Iris pigment epithelial cell (primary cell): ENCODE data around the gene DPP7.
"Not testable (repeated sequence)": the region's sequence is repeated elsewhere in the genome, so short reads cannot be mapped to it uniquely, and the experiment has no call there.

Source experiments
- DNase-seq: peaks from one replicate; pipeline ENCODE4 v3.0.0-alpha.2; 2011; ENCODE audit warnings: low read depth

DPP7 gene

DNA sequence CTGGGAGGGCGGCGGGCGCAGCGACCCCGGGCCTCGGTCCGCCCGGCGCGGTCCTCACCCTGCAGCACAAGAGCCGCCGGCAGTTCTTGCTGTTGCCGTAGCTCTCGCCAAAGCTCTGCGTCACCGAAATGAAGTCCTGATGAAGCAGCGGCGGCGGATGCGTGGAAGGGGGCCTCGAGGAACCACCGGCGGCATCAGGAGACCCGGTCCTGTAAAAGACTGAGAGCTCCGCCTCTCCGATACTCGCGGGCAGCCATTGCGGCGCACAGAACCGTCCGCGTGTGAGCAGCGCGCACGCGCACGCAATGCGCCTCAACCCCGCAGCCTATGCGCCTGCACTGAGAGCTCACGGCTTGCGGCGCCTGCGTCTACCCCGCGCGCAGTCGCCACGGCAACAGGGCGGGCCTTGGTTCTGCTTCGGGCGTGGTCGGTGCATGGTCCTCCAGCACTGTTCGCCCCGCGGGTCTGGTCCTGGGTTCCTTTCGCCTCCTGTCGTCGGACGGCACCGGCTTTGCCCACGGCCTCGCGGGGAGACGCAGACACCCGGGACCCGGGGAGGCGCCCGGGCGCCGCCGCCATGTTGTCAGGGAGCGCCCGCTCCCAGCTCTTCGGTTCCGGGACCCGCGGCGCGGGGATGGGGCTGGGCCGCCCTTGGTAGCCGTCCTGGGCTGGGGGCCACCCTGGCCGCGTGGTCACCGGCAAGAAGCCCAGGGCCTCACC is 15.1 kb upstream of the DPP7 start:
- DNase-seq, result peak; percentile 94

DNA sequence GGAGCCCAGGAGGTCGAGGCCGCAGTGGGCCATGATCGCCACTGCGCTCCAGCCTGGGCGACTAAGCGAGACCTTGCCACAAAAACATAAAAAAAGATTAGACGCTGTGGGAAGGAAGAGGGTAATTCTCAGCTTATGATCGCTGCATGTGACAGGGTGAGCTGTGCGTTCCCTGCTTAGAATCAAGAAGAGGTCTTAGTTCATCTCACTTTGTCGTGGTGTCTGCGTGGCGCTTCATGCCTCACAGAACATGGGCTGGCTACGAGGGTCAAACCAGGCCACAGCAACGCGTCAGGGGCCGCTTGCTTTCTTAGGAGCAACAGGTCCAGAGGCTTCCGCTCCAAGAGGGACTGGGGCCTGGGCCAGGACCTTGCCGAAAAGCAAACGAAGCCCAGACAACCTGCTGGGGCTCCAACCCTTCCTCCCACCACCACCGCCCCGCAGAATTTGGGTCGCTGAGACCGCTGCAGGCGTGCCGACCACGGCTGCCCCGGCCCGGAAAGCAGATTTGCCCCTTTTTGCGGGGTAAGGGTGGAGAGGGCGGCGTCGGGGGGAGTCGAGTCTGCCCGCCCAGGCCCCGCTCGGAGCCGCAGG is 14.4 kb upstream of the DPP7 start:
- peak; percentile 32 for DNase-seq

DNA sequence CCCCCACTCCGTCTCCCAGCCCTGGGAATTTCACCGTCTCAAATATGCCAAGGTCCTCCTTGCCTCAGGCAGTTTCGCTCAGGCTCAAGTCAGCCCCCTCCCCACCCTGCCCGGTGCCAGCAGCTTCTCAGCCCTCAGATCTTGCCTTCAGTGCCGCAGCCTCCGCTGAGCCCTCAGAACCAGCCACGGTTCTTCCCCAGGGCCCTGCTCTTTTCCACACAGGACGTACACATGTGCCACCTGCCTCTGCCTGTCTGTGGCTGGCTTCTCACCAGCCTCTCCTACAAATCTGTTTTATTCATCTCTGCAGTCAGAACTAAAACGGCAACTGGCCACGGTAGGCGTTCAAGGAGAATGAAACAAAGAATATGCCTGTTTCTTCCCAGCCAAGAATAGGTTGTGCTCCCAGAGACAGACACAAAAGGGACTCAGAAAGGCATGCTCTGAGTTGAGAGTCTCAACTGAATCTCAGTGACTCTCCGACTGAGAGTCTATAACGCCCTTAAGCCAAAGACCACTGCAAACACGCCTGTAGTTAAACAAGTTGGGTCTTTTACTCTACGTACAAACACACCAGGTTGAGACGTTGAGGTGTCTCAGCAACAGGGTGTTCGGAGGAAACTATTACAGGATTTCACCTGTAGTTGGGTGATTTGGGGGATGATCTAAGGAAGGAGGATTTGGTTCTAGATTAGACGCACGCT is 13.8 kb upstream of the DPP7 start:
- no peak for DNase-seq

DNA sequence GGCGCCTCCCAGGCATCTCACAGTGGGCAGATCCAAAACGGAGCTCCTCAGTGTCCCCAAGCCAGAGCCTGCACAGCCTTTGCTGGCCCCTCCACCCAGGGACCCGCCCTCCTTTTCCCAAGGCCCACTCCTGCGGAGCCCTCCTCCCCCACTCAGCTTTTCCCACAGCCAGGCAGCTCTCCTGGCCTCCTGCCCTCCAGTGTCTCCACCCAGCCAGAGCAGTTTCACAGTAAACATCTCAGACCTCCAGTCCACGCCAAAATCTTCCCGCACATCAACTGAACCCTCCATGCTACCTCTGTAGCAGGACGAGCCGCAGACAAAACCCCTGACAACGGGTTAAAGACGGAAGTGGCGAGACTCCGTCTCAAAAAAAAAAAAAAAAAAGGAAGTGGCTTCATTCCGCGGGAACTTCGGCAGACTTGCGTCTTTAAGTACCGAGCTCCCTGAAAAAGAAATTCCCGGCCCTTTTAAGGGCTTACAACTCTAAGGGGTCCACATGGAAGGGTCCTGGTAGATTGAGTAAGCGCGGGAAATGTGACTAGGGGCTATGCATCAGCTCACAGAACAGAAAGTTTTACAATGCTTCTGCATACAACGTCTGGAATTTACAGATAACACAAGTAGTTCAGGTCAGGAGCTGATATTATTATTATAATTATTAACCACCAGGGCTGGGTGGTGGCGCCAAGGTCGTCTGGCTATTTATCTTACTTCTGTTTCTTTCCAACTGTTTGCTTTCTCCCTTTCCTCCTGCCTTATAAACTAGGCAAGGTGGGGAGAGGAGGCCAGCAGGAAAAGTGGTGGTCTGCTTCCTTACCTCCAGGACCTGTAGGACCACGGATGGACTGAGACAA is 13.0 kb upstream of the DPP7 start:
- DNase-seq, result peak; percentile 32

DNA sequence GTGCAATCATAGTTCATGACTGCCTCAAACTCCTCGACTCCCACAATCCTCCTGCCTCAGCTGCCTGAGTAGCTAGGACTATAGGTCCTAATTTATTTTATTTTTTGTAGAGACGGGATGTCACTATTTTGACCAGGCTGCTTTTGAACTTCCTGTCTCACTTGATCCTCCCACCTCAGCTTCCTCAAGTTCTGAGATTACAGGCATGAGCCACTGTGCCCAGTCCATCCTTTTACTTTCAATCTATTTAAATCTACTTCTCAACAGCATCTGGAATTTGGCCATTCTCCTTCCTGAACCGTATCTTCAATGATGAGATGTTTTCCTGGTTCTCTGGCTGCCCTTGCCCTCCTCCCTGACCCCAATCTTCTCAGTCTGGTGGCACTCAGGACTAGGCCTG is 12.3 kb upstream of the DPP7 start:
- no peak for DNase-seq

DNA sequence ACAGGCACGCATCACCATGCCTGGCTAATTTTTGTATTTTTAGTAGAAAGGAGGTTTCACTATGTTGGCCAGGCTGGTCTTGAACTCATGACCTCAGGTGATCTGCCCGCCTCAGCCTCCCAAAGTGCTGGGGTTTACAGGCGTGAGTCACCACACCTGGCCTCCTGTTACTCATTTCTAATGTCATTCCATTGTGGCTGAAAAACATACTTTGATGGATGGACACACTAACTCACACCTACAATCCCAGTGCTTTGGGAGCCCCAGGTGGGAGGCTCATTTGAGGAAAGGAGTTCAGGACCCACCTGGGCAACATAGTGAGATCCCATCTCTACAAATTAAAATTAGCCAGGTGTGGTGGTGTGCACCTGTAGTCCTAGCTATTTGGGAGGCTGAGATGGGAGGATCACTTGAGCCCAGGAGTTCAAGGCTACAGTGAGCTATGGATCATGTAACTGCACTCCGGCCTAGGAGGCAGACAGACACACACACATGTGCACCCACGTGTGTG is 9.5 kb upstream of the DPP7 start:
- DNase-seq, result not testable (repeated sequence)

DNA sequence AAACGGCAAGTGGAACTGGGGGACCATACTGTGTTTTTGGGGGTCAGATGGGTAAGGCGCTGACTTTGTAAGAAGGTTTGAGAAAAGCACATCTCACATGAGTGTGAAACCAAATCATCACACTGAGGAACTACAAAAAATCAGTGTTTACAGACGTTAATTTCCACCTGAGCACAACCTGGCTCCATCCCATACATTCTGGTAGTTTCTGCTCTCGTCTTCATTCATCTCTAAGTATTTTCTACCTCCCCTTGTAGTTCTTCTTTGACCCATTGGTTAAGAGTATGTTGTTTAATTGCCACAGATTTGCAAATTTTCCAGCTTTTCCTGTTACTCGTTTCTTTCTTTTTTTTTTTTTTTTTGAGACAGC is 8.9 kb upstream of the DPP7 start:
- DNase-seq, result no peak

DNA sequence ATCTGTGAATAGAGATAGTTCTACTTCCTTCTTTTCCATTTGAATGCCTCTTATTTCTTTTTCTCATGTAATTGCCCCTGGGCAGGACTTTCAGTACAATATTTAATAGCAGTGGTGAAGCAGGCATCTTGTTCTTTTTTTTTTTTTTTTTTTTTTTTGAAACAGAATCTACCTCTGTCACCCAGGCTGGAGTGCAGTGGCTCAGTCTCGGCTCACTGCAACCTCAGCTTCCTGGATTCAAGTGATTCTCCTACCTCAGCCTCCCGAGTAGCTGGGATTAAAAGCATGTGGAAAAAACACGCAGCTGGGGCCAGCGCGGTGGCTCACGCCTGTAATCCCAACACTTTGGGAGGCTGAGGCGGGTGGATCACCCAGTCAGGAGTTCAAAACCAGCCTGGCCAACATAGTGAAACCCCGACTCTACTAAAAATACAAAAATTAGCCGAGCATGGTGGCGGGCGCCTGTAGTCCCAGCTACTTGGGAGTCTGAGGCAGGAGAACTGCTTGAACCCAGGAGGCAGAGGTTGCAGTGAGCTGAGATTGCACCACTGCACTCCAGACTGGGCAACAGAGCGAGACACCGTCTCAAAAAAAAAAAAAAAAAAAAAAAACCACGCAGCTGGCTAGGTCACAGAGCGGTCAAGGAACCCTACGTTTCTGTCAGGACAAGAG is 8.4 kb upstream of the DPP7 start:
- DNase-seq, result not testable (repeated sequence)

DNA sequence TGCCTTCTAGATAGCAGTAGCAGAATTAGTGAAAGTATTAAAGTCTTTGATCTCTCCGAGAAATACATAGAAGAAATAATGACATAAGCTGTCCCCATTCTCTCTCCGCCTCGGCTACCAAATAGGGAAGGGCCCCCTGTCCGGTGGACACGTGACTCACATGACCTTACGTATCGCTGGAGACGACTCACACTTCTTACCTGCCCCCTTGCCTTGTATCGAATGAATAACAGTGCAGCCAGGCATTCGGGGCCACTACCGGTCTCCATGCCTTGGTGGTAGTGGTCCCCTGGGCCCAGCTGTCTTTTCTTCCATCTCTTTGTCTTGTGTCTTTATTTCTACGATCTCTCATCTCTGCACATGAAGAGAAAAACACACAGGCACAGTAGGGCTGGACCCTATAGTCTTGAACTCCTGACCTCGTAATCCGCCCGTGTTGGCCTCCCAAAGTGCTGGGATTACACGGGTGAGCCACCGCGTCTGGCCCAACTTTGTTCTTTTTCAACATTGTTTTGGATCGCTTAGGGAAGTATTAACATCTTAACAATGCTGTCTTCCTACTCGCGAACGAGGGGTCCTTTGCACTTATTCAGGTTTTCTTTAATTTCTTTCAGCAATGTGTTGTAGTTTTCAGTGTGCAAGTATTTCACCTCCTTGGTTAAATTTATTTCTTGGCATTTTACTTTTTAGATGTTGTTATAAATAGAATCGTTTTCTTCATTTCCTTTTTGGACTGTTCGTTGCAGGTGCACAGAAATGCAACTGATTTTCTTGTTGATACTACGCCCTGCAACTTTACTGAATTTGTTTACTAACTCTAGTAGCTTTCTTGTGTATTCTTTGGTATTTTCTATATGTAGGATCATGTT is 7.6 kb upstream of the DPP7 start:
- DNase-seq, result not testable (repeated sequence)

DNA sequence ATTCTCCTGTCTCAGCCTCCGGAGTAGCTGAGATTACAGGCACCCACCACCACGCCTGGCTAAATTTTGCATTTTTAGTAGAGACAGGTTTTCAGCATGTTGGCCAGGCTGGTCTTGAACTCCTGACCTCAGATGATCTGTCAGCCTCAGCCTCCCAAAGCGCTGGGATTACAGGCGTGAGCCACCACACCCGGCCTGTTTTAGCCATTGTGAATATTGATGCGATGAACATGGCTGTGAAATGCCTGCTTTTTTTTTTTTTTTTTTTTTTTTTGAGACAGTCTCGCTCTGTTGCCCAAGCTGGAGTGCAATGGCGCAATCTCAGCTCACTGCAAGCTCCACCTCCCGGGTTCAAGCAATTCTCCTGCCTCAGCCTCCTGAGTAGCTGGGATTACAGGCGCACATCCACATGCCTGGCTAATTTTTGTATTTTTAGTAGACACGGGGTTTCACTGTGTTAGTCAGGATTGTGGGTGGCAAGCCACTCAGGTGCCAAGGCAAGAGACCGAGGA is 3.6 kb upstream of the DPP7 start:
- DNase-seq, result not testable (repeated sequence)

DNA sequence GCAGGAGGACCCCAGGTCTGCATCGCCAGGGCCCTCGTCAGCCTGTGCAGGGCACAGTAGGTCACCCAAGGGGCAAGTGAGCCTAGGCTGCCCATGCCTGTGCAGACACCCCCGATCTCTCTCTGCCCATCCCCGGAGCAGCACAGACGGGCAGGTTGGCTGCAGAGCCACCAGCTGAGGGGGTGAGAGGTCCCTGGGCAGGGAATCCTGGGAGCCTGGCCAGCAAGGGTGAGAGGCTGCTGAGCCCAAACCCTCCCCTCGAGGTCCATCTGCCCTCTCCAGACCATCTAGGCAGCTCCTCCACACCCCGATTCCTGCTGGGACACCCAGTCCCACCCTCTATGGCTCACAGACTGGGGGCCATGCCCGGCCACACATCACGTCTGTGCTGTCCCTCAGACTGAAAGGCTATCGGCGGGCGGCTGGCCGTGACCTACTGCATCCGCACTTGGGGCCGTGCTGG is 2.8 kb upstream of the DPP7 start:
- no peak for DNase-seq

DNA sequence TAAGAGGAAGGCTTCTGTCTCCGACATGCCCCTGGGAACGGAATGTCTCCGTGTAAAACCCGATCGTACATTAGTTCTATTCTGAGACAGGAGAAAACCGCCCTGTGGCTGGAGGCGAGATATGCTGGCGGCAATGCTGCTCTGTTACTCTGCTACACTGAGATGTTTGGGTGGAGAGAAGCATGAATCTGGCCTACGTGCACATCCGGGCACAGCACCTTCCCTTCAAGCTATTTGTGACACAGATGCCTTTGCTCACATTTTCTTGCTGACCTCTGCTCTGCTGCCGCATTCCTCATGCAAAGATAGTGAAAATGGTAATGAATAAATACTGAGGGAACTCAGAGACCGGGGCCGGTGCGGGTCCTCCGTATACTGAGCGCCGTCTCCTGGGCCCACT is 2.2 kb upstream of the DPP7 start:
- peak; percentile 19 for DNase-seq

DNA sequence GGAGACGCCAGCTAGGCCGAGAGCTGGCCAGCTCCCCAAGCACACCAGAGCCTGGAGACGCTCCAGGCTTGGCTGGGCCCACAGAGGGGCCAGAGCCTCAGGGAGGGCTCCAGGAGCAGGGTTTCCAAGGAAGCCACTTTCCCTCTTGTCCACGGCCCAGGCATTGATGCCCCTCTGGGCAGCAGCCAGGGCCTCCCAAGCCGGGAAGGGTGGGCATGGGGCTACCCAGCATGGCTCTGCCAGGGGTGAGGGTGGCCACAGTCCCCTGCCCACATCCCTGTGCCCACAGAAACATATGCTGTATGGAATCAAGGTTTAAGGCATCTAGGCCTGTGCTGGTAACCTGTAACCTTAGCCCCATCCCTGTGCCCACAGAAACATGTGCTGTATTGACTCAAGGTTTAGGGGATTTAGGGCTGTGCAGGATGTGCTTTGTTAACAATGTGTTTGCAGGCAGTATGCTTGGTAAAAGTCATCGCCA is 1.5 kb upstream of the DPP7 start:
- no peak for DNase-seq

DNA sequence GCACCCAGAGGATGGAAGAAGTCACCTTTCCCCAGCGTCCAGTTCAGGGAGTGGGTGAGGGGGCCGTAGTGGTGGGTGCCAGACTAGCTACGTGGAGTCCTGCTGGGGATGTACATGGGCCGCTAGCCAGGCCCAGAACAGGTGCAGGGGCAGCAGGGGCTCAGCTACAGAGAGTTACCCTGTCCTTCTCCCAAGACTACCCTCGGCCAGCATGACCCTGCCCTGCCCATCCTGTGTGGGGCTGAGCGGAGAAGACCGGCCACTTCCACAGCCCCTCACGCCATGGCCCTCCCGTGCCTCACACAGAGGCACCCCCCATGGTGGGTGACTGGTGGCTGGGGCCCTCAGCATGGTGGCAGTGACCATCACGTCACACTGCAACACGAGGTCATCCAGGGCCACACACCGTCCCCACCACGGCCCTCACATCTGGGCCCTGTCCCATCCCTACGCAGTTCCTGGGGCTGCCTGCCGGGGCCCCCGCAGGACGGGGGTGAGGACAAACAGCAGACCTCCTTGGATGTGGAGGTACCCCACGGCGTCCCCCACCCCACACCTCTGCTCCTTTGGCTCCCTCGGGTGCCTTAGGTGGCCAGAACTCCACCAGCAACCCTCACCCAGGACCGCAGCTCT is 977 bp upstream of the DPP7 start:
- no peak for DNase-seq

DNA sequence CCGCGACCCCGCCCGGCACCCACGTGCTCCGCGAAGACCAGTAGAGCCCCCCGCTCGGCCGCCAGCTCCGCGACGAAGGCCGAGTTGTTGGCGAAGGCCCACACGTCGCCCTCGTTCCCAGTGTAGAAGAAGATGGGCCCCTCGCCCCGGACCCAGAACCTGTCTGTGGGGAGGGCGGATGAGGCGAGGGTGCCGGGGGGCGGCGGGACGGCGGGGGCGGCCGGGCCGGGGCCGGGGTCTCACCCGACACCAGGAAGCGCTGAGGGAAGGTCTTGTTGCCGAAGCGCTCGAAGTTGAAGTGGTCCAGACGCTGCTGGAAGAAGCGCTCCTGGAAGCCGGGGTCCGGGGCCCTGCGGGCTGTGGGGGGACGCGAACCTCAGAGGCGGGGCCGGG is 317 bp downstream of the DPP7 start:
- DNase-seq, result no peak

DNA sequence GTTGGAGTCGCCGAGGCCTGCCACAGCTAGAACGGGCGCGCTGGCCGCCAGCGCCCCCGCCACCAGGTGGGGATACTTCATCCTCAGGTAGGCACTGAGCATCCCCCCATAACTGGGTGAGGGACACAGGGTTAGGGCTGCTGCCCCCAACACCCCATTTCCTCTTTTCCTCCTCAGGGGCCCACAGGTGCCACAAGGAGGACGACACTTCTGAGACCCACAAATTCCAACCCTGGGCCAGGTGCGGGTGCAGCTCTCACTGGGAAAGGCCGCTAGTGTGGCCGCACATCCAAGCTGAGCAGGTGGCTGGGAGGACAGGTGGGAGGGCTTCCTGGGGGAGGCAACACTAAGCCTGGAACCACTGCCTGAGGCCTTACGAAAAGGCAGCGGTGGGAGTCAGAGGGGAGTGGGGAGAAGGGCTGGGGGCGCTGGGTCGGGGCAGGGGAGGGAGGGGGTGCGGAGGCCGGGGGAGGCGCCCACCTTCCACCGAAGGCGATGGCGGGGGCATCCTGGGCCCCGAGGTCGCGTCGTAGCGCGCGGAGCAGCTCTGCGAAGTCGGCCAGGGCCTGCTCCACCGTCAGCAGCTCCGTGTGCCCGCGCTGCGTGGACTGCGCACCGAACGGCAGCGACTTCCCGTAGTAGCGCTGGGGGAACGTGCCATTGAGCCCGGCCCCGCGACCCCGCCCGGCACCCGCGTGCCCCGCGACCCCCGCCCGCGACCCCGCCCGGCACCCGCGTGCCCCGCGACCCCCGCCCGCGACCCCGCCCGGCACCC is 961 bp downstream of the DPP7 start:
- DNase-seq, result no peak

DNA sequence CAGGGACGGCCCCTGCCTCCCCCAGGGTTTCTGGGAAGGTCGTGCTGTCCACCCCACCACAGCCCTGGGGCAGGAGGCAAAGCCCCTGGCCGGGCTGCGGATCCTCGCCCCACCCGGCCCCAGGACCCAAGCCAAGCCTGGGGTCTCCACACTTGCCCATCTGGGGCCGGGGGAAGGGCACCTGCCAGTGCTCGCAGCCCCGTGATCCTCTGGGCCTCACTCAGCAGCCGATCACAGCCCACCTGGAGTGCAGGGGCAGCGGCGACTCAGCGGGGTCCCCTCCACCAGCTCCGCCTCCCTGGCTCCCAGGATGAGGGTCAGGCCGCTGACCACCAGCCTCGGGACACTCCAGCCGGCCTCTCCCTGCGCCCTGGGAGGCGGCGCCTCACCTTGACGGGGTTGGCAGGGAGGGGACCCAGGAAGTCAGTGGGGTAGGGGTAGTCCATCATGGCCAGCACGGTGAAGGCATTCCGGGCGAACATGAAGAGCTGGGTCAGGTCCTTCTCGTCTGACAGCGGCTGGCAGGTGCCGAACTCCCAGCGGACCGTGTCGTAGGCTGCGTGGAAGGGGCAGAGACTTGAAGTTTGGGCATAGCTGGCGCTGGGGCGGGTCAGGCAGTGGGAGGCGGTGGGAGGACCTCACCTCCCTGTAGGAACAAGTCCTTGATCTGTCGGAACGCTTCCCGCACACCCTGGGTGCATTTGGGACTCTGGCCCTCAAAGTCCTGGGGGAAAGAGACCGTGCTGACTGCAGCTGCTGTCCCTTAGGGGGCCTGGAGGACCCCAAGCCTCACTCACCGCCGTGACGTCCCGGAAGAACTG is 1.8 kb downstream of the DPP7 start:
- DNase-seq, result no peak
